GM06990 (cell line): ENCODE results near the gene CHST14.

Experiments
- DNase-seq: peaks from one replicate; pipeline ENCODE4 v3.0.0-alpha.2; 2011; ENCODE audit not compliant: insufficient read length; ENCODE audit errors: extremely low read depth
- H3K27me3 ChIP-seq: replicated peaks from 2 replicates; pipeline ENCODE4 v1.6.0; 2011; ENCODE audit warnings: low read length; ENCODE audit not compliant: control insufficient read depth, insufficient read depth
- H3K36me3 ChIP-seq: 2 replicates; pipeline ENCODE4 v1.5.1; 2011; ENCODE audit warnings: low read length; ENCODE audit not compliant: control insufficient read depth, insufficient read depth
- H3K4me3 ChIP-seq: replicated peaks from 2 replicates; pipeline ENCODE4 v1.5.1; 2011; ENCODE audit warnings: low read depth, mild to moderate bottlenecking, control low read depth, low read length
- CTCF ChIP-seq: IDR thresholded peaks from 2 replicates; pipeline ENCODE4 v1.5.1; 2011; ENCODE audit warnings: low read length, control low read depth, mild to moderate bottlenecking, inconsistent platforms; ENCODE audit not compliant: insufficient read depth, poor library complexity, severe bottlenecking

The CHST14 gene

GRCh38 chr15:40470423-40471104, at the start of gene CHST14:
Gene CHST14, plus strand, starts transcription at chr15:40470984. Its CDS starts 230 bp downstream, at chr15:40471214.
- Histone ChIP-seq H3K4me3 (peak within 1 kb of the TSS; percentile 86), H3K27me3 (no peaks in the 10 kb centered on the region), H3K36me3 (peaks cover under 1% of the 10 kb centered on the region)
- peak; percentile 4 for TF ChIP-seq CTCF
- peak; percentile 70 for DNase-seq

GRCh38 chr15:40421246-40422157, 49.3 kb upstream of the CHST14 start:
- DNase-seq: peak; percentile 83
- peaks cover 7% of the 10 kb centered on the region for H3K36me3 ChIP-seq
- TF ChIP-seq CTCF: peak; percentile 99
- no peaks in the 10 kb centered on the region for H3K27me3 ChIP-seq
- no peak overlapping the region for H3K4me3 ChIP-seq

GRCh38 chr15:40424483-40425115, 46.2 kb upstream of the CHST14 start:
- no peaks in the 10 kb centered on the region for H3K36me3 ChIP-seq

GRCh38 chr15:40425681-40426080, 45.1 kb upstream of the CHST14 start:
- Histone ChIP-seq H3K4me3 (no peak overlapping the region), H3K27me3 (no peaks in the 10 kb centered on the region; the same call in 1 of the 2 replicates), H3K36me3 (no peaks in the 10 kb centered on the region)
- TF ChIP-seq CTCF: no peak
- no peak for DNase-seq

More at GRCh38 chr15:40424483-40425115, 46.2 kb upstream of the CHST14 start:
- DNase-seq: no peak
- H3K4me3 ChIP-seq: no peak overlapping the region
- TF ChIP-seq CTCF: no peak
- no peaks in the 10 kb centered on the region for H3K27me3 ChIP-seq

GRCh38 chr15:40427188-40427587, 43.6 kb upstream of the CHST14 start:
- H3K36me3 ChIP-seq: no peaks in the 10 kb centered on the region
- TF ChIP-seq CTCF: no peak
- DNase-seq: no peak
- no peaks in the 10 kb centered on the region; the same call in none of the 2 replicates for H3K27me3 ChIP-seq
- H3K4me3 ChIP-seq: no peak overlapping the region
